SHP77 treated with DMSO at 0.1 percent for 48 hours (cell line): Measurements from ENCODE around the gene DIPK1C.

Experiments
- DNase-seq: peaks from one replicate; lab custom pipeline; 2025; lab: John Stamatoyannopoulos, UW

Gene DIPK1C

DNA sequence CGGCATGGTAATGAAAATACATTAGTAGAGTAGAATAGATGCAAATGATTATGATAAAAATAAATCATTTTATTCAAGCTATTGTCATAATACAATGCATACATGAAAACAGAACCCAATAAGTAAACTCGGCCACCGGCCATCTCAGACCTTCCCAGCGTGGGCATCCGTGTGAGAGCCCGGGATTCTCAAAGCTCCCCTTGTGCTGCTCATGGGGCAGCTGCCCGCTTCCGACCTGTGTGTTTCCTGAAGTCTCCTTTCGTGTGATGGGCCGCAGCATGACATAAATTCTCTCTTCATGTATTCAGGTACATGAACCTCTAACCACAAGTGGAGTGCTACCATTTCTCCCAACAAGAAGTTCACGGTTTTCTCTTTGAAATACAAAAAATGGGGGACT is 25.6 kb upstream of the DIPK1C start:
- DNase-seq: no peak

DNA sequence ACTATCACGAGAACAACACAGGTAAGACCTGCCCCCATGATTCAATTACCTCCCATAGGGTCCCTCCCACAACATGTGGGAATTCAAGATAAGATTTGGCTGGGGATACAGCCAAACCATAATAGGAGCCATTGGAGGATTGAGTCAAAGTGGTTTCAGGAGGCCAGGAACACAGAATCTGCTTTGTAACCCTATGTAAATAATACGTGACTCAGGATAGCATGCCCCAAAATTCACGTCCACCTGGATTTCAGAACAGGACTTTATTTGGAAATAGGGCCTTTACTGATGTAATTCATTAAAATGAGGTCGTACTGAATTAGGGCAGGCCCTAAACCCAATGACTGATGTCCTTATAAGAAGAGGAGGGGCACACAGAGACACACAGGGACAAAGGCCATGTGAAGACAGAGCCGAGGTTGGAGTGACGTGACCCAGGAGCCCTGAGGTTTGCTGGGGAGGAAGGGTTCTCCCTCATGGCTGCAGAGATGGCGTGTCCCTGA is 23.1 kb upstream of the DIPK1C start:
- DNase-seq: no peak

DNA sequence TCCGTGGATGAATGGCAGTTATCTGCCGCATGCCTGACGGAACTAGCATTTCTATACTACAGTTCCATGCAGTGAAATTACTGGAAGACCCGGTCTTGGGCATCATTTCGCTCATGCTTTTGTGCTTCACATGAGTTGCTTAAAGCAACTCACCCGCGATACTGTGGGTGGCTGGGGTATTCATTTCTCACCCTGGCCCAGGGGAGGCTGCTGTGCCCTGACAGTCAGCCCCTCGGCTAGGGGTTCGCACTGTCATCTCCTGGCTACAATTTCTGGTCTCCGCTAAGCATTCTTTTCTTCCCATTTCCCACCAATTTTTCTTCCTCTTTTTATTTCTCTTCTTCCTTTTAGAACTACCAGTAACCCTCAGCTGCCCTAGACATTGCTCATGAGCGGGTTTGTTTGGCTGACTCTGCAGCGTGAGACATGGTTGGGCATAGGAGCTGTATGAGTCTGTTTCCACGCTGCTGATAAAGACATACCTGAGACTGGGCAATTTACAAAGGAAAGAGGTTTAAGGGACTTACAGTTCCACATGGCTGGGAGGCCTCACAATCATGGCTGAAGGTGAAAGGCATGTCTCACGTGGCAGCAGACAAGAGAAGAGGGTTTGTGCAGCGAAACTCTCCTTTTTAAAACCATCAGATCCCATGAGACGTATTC is 22.5 kb upstream of the DIPK1C start:
- DNase-seq: no peak

DNA sequence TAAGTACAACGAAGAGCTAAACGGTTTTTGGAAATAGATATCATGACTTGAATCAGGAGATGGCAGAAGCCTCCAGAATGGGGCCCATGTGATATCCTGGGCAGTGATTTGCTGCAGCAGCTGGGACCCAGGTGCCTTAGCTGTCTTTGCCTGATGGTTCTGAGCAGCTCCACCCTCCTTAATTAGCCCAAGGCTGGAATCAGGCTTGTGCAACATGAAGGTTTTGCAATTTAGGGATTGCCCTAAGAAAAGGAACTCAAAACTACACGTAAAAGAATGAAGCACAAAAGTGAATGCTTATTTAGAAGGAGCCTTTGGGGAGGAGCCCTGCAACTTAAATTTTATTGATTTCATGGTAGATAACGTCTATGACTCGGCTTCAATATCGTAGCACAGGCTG is 21.8 kb upstream of the DIPK1C start:
- DNase-seq: no peak

DNA sequence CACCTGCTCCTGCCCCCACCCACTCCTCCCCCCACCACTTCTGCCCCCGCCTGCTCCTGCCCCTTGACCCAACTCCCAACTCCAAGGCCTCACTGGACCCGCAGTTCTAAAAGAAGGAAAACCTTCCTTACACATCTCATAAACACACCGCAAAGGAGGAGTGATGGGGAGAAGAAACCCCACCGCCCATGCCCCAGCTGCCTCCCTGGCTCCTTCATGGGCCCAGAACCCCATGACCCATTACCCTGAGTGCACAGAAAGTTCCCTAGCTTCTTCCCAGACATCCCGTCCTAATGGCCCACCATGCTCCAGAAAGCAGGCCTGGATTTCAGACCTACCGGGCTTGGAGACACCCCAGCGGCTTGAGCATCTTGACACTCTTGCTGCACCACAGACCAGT is 21.2 kb upstream of the DIPK1C start:
- no peak for DNase-seq

DNA sequence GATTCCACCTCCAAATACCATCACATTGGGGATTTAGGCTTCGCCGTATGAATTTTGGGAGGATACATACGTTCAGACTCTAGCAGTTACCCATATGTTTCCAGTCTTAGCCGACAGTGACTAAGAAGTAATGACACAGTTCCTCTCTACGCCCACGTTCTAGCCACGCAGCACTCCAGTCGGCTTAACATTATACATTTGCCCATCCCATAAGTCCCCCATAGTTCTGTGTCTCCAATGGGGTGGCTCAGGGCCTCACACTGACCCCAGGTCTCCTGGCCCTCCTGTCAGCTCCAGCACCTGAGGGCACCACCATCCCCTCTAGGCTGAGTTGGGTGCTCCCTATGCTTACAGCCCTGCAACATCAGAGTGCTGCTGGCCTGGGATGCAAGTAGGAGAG is 20.7 kb upstream of the DIPK1C start:
- no peak for DNase-seq

DNA sequence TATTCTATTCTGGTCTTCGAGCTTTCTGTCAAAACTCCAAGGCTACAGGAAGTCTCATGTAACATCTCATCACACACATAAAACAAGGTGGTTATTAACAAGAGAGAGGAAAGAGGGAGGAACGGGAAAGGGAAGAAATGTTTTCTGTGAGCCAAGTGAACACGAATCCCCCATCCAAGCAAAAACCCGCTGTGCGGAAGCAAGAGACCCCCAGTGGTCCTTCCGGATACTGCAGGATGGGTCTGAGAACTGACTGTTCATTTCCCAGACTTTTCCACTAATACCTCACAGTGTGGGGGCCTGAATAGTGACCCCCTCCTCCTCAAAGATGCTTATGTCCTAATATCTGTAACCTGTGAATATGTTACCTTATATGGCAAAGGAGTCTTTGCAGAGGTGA is 19.0 kb upstream of the DIPK1C start:
- DNase-seq: no peak

DNA sequence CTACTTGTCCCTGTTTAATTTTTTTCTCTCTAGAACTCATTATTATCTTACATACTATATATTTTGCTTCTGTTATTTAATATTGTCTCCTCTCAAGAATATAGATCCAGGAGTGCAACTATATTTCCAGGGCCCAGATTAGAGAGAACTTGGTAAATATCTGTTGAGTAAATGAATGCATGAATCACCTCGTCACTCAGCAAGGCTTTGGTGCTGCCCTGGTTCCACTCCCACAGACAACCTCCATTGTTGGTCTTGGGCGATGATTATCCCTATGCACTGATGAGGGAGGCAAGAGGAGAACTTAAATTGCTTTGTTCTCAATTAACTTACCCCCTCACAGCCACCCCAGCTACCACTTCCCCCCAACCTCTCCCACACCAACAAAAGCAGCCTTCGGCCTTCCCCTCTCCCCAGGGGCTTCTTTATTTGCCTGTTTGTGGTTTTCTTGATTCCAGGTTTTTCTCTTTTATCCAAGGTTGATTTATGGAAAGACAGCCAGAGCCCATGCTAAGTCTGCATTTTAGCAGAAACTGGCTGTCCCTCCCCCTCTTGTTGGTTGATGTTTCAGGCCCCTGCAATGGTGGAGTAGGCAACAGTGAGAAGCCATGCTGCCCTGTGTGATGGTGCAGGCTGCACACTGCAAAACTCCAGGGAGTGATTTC is 17.0 kb upstream of the DIPK1C start:
- DNase-seq: no peak

DNA sequence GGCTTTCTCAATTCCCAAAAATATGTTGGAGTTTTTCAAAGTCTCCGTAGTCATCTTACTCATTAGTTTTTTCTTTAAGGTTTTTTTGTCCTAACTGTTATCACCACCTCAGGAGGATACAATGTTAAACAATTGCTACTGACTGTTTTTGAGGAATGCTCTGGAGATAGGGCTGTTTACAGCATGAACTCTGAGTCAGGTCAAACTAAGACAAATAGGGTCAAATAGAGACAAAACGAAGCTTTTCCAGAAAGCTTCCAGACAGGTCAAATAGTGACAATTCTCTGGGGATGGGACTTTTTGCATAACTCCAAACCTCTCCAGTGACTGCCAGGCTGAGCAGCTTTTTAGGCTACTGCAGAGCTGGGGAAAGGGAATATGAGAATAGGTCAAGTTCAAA is 15.2 kb upstream of the DIPK1C start:
- no peak for DNase-seq

DNA sequence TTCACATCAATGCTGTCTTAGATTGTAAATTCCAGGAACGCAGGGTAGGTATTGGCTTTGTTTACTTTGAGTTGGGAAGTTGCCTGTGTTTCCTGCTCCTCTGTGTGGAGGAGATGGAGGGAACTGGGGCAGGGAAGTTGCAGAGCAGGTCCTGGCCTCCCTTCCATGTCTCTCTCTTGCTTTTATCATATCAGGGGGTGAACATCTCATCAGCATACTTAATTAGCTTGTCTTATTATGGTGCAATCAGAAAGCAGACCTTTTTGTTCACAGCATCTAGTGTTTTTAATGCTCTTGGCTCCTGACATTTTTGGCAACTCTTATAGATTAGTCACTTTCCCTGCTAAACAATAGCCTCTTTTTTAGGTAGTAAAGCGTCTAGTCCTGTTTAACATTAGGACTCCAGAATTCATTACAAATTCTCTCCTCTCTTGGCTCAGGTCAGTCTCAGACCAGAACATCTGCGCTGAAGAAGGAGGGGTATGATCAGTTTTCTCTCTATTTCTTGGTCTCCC is 11.5 kb upstream of the DIPK1C start:
- DNase-seq: no peak

DNA sequence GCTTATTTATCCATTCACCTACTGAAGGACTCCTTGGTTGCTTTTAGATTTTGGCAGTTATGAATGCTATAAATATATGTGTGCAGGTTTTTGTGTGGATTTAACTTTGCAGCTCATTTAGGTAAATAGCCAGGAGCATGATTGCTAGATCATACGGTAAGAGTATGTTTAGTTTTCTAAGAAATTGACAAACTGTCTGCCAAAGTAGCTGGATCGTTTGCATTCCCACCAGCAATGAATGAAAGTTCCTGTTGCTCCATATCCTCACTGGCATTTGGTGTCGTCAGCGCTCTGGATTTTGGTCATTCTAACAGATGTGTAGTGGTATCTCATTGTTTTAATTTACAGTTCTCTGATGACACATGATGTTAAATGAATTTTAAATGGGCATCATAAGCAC is 8.7 kb upstream of the DIPK1C start:
- no peak for DNase-seq

DNA sequence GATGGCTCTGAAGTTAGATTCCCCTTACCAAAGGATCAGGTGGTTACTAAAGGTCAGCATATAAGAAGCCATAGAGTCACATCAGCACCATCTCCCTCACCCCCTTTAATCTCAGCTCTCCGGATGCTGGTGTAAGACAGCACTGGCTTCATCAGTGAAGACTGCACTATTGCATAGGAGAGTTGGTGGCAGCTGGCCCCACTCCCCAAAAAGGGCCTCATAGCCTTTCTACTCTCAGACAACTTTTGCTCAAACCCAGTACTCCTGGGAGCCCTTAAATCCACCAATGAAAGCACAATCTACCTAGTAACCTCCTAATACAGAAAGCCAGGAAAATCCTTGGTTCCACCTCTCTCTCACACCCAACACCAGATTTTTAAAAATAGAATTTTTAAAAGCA is 6.9 kb upstream of the DIPK1C start:
- DNase-seq: no peak

DNA sequence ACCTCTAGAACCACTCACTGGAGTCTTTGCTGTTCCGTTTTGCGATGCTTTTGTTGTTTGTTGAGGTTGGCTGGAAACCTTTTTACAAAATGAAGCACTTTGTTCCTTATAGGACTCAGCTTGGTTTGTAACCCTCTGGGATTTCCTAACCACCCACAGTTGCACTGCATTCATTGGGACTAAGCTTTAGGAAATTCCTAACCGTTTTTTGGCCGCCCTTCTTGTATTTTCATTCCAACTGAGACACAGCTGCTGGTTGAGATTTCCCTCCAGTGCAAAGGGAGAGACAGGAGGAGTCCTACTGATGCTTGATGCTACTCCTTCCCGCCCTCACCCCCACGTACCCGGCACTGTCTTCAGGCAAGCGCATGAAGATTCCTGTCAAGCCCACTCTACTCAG is 6.1 kb upstream of the DIPK1C start:
- no peak for DNase-seq

DNA sequence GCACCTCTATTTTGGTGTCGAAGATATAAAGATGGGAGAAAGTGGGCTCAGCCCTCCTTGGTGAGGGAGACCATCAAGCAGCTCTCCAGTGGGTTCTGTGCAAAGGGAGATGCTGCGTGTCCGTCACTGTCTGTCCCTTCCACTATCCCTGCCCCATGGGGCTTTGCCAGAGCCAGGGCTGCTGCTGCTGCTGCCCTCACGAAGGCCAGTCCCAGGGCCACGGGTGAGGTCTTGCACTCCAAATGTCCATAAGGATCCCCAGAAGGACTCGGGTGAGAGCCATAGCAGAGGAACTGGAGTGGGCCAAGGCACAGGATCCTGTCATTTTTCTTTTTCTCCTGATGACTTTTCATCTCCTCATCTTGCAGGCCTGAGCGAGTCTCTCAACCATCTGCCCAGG is 3.7 kb upstream of the DIPK1C start:
- DNase-seq: no peak

DNA sequence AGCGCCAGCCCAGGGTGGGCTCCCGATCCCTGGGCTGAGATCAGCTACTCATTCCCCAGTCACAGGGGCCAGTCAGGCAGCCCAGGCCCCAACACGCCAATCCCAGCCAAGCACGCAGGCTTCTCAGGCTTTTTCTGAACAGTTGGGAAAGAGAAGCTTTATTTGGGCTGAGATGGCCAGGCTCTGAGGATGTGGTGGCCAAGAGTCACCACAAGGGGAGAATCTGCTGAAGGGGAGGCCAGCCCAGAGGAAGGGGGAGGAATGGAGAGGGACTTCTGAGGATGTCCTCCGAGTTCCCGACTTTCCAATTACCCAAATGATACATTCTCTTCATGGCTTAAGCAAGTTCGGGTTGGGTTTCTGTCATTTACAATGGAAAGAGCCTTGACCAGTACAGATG is 2.8 kb upstream of the DIPK1C start:
- no peak for DNase-seq

DNA sequence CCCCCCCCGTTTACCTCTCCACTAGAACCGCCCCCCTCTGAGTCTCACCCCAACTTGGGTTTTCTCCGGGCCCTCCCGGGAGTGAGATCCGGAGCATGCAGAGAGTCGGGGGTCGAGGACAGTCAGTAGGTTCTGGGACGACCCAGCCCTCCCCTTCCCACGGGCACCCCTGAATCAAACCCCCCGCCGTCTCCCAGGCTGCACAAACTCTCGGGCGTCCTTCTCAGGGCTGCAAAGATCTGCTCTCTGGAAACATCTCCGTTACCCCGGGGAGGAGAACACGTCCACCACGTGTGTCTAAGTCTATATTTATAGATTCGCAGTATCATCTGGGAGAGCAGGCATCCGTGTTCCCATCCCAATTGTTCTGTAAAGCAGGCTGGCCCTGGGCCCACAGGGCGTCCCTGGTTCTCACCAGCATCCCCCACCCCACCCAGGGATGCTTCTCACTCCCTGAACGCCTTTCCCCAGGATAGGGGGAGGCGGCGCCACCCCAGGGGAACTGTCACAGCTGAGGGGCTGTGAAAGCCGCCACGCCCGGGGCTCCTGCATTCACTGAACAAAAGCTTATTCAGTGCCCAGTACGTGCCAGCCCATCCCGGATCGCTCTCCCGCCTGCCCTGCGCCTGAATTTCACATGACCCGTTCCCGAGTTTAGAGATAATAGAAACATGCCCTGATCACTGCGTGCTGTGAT is 765 bp upstream of the DIPK1C start:
- no peak for DNase-seq

DNA sequence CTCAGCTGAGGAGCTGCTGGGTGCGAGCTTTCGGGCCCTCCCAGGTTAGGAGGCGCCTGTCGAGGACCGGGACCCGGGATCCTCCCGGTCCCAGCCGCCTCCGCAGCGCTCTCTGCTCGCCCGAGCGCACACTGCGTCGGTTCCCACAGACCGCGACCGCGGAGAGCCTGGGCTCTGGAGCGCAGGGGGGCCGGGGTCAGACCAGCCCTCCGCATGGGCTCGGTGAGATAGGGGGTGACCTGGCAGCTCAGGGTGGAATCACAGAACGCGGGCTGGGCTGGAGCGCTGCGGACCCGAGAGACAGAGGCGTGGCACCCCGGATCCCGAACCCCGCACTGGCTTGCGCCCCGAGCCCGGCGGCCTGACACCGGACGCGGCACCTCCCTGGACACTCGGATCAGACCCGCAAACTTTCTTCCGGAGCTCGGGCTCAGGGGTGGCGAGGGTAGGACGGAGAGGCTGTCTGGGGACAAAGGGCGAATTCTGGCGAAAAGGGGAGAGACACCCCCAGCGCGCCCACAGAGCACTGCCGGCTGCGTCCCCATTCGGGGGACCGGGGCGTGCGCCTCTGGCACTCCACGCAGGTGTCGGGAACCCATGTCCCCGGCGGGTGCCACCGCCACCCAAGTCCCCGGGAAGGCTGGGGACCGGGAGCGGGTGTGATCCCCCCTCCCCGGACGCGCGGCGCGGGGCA is 612 bp downstream of the DIPK1C start:
- no peak for DNase-seq

DNA sequence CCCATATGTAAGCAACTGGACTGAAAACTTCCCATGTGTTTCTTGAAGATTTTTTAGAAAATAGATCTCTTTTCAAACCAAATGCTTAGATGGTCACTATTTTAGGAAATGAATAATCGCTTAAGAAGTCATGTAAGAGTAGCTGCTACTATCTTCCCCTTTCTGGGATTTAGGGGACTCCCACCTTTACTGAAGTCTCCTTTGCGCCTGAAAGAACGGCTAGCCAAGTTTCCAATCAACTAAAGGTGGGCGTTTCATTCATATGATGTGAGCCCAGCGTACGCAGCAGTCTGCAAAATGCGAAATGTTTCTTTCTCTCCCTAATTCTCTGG is 1.1 kb downstream of the DIPK1C start:
- DNase-seq: no peak

DNA sequence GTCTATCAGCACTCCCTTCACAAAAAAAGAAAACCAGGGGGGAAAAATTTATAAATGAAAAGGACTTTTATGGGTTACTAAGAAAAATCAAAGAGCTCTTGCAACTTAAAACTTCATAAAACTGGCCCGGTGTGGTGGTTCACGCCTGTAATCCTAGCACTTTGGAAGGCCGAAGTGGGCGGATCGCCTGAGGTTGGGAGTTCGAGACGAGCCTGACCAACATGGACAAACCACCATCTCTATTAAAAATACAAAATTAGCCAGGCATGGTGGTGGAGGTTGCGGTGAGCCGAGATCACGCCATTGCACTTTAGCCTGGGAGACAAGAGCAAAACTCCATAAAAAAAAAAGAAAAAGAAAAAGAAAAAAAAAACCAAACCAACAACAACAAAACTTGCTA is 1.7 kb downstream of the DIPK1C start:
- DNase-seq: no peak

DNA sequence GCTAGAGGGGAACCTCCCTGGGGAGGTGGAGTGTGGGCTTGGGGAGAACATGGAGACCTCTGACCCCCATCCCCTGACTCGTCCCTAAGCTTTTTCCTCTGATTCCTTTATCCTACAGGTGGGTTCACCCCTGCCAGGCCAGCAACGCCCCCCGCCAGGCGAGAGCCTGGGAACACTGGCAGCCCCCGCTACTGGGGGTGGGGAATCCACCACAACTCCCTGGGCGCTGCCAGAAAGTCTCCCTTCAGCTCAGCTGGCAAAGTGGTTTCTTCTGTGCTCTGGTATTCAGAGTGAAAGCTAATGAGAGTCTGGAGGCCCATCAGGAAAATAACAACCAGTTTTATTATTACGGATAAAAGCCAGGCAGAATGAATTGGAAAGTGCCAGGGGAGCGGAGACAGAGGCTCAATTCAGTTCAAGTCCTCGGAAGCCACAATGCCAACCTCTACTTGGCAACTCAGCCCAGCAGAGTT is 2.8 kb downstream of the DIPK1C start:
- no peak for DNase-seq

DNA sequence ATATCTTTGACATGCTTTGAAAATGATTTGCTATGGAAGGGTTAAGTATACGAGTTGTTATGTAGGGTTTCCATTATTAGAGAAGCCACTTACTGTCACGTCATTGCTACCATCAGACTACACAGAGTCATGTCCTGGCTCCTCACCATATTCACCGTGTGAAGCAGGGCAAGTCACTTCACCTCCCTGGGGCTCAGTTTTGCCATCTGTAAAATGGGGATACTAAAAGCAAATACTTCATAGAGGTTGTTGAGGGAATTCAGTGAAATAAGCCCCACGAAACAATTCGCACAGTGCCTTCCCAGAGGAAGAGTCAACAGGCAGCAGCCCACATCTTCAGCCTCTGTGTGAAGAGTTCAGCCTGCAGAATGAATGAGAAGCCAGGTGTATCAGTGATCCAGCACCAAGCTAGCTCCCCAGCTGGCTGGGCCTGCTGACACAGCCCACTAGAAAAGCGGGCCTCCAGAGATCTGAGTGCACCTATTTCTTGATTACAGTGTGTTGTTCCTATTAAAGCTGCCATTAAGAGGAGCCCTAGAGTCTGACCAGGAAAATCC is 3.4 kb downstream of the DIPK1C start:
- DNase-seq: no peak

DNA sequence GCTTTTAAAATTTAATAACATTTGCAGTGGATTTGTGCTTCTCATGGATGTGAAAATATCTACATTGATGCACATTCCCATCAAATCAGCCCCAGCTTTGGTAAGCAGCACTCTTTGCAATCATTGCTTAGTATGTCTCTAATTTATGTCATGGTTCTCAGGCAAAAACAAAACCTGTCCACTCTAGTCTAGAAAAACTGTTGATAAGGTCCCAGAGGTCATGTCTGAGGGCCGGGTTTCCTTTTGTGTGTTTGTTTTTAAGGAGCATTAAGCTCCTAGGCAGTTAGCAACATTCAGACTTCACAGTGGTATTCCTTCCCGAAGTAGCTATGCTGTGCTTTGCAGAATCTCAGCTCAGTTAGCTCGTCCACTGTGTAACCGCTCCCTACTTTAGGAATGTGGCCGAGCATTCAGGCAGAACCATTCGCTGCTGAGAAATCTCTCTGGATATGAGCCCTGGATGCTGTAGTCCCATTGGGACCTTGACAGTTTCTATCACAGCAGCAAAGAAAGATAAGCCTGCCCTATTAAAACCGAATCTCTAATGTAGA is 4.0 kb downstream of the DIPK1C start:
- no peak for DNase-seq
